K562 (cell line): Measurements from ENCODE around the gene KPNA1. TPM values are rescaled to one million over a fixed set of nuclear protein-coding genes. Genes with fewer than 3 reads are reported as not detected.

Experiments used
- ATAC-seq: fragments of 200-7000 bp; cut with Tn5 transposase; 3 replicates; pipeline ENCODE4 v1.9.1; 2020; ENCODE audit warnings: moderate library complexity
- BruUV-seq: library from RNA; stranded (reverse); fragments of 400-500 nt; replicated peaks from 2 replicates; lab custom pipeline; 2021; lab: Mats Ljungman, UMichigan
- CTCF ChIA-PET: fragments of 300-600 bp; formaldehyde crosslinking; extraction: SDS; loops from one replicate; lab custom pipeline; 2021; ENCODE audit warnings: low intra/inter-chr PET ratio; lab: Yijun Ruan, JAX
- POLR2A ChIA-PET: fragments of 300-600, 350-650 bp; sonication (Branson Sonifier 250); formaldehyde crosslinking; extraction: SDS; loops from one replicate; lab custom pipeline; 2021; ENCODE audit warnings: antibody characterized with exemption, inconsistent platforms; lab: Yijun Ruan, JAX
- DNase-seq, 4 experiments: peaks; one replicate each; pipeline versions ENCODE4 v3.0.0 to v3.0.0-alpha.2; 2011 to 2018; ENCODE audit warnings: low spot score in 3 of 4, mixed read lengths in 3 of 4; ENCODE audit errors: extremely low read depth in 1 of 4
- FAIRE-seq: peaks from 2 replicates; lab custom pipeline; 2011; peaks lifted over from hg19 to GRCh38; lab: Jason Lieb, UNC
- H2AFZ ChIP-seq: 2 replicates; pipeline ENCODE4 v1.6.0; 2011; ENCODE audit warnings: low read depth, low read length, control low read depth, inconsistent platforms
- H3K27ac ChIP-seq: fragments of 200-600 bp; 3 replicates; pipeline ENCODE4 v1.8.0; 2011; ENCODE audit warnings: low read depth, mild to moderate bottlenecking, control low read depth, inconsistent platforms, low read length, moderate library complexity, mixed read lengths; ENCODE audit errors: extremely low read depth
- H3K27me3 ChIP-seq, 2 experiments: fragments of 300-600 bp in 1 of 2; 2 replicates in 1 of 2; 3 replicates in 1 of 2; pipeline versions ENCODE4 v1.6.0 to v1.8.0; 2011; ENCODE audit warnings: inconsistent platforms in 2 of 2, low read length in 2 of 2, mild to moderate bottlenecking in 1 of 2, mixed read lengths in 1 of 2, moderate library complexity in 1 of 2; ENCODE audit not compliant: control insufficient read depth in 2 of 2, insufficient read depth in 2 of 2
- H3K36me3 ChIP-seq: fragments of 300-600 bp; 3 replicates; pipeline ENCODE4 v1.8.0; 2011; ENCODE audit warnings: mild to moderate bottlenecking, low read length, inconsistent platforms; ENCODE audit not compliant: control insufficient read depth, insufficient read depth
- H3K4me1 ChIP-seq, 2 experiments: fragments of 200-600 bp in 1 of 2; replicated peaks in 1 of 2; 2 replicates in 1 of 2; 3 replicates in 1 of 2; pipeline versions ENCODE4 v1.5.1 to v1.8.0; 2011; ENCODE audit warnings: inconsistent platforms in 2 of 2, low read length in 2 of 2, mild to moderate bottlenecking in 1 of 2, mixed read lengths in 1 of 2, moderate library complexity in 1 of 2; ENCODE audit not compliant: control insufficient read depth in 2 of 2, insufficient read depth in 2 of 2
- H3K4me2 ChIP-seq: 2 replicates; pipeline ENCODE4 v1.6.1; 2011; ENCODE audit warnings: low read length, control low read depth, inconsistent platforms, mixed read lengths; ENCODE audit not compliant: insufficient read depth
- H3K4me3 ChIP-seq: fragments of 200-600 bp; sonication (generic), shearing (Covaris generic); 2 replicates; pipeline ENCODE4 v1.5.1; 2016; ENCODE audit warnings: control low read depth, inconsistent platforms
- H3K79me2 ChIP-seq: fragments of 200-600 bp; 3 replicates; pipeline ENCODE4 v1.8.0; 2011; ENCODE audit warnings: low read length, inconsistent platforms; ENCODE audit not compliant: control insufficient read depth, insufficient read depth
- H3K9ac ChIP-seq, 2 experiments: 2 replicates each; pipeline versions ENCODE4 v1.6.0 to v1.6.1; 2011; ENCODE audit warnings: low read depth in 2 of 2, low read length in 2 of 2, control low read depth in 1 of 2, inconsistent platforms in 1 of 2, mild to moderate bottlenecking in 1 of 2, mixed read lengths in 1 of 2; ENCODE audit not compliant: insufficient read depth in 1 of 2
- H3K9me1 ChIP-seq: one replicate; pipeline ENCODE4 v1.6.0; 2011; ENCODE audit warnings: inconsistent platforms, mild to moderate bottlenecking, low read length, moderate library complexity; ENCODE audit not compliant: control insufficient read depth, insufficient read depth
- H3K9me3 ChIP-seq: replicated peaks from 2 replicates; pipeline ENCODE4 v1.5.1; 2011; ENCODE audit warnings: low read depth, low read length, inconsistent platforms; ENCODE audit not compliant: control insufficient read depth, insufficient read depth
- H4K20me1 ChIP-seq: replicated peaks from 2 replicates; pipeline ENCODE4 v1.6.1; 2011; ENCODE audit warnings: low read length, inconsistent platforms, mixed read lengths; ENCODE audit not compliant: control insufficient read depth, insufficient read depth
- HNRNPUL1 ChIP-seq: fragments of 200-400 bp; formaldehyde crosslinking; IDR thresholded peaks from 2 replicates; pipeline ENCODE4 v1.6.1; 2017; ENCODE audit warnings: low read length
- MCM7 ChIP-seq, 2 experiments: fragments of 450-650 bp; IDR thresholded peaks; 2 replicates each; pipeline ENCODE4 v1.6.1; 2016 to 2018
- ZBTB33 ChIP-seq: sonication (generic); formaldehyde crosslinking; IDR thresholded peaks from 2 replicates; pipeline ENCODE4 v1.8.1; 2023; ENCODE audit warnings: mild to moderate bottlenecking, missing genetic modification reagents
- ZNF445 ChIP-seq: fragments of 250-450 bp; sonication (Bioruptor Pico); IDR thresholded peaks from 2 replicates; pipeline ENCODE4 v1.4.0; 2020; ENCODE audit warnings: low read depth, mild to moderate bottlenecking, moderate library complexity
- WGBS: fragments of 100-300 bp; shearing (Covaris generic); methylation state at CpG from one replicate; pipeline ENCODE4 v1.1.6; 2016; ENCODE audit warnings: low coverage, mixed read lengths; ENCODE audit not compliant: insufficient coverage; ENCODE audit errors: missing lambda C conversion rate; 5-methylcytosine and 5-hydroxymethylcytosine counted together
- in situ Hi-C: fragments of 300-500 bp; cut with MboI; formaldehyde crosslinking; loops from 4 replicates; pipeline ENCODE4 v1.15.0; 2018; ENCODE audit warnings: inconsistent platforms, mixed read lengths
- intact Hi-C: fragments of 100-400 bp; cut with micrococcal nuclease; formaldehyde crosslinking; loops from 2 replicates; pipeline ENCODE4 v1.14.2; 2022
- polyA plus RNA-seq, 8 experiments: library from polyadenylated mRNA; depleted of rRNA in 4 of 8; stranded (reverse) in 5 of 8; unstranded in 3 of 8; fragments of >200 nt; fragmentation: Nextera tagmentation in 2 of 8; fragmentation: Illumina TruSeq in 1 of 8; extraction: Ambion mirVana in 2 of 8; extraction: Trizol in 1 of 8; gene quantifications; 2 replicates each; pipeline versions ENCODE4 v1.2.1 to v1.2.3, GENCODE V29; 2011 to 2014; ENCODE audit warnings: inconsistent platforms in 1 of 8, missing spikeins in 1 of 8
- total RNA-seq, 7 experiments: library from RNA; depleted of rRNA in 6 of 7; stranded (reverse); fragments of >200 nt in 6 of 7; fragmentation: Illumina TruSeq in 2 of 7; extraction: Trizol in 2 of 7; gene quantifications; 2 replicates each; pipeline versions ENCODE4 v1.2.1 to v1.2.3, GENCODE V29; 2011 to 2021; ENCODE audit warnings: low replicate concordance in 1 of 7

Gene KPNA1
- total and polyA plus RNA-seq, 9 of the 15 experiments (the other 6 are each of a cell fraction or from before 2014, with no cell fraction given), result 9.3 to 53.8 (median 33.5) TPM

GRCh38 chr3:122387709-122388108 is 127.0 kb downstream of the KPNA1 start:
- Histone ChIP-seq H3K9me3 (no peaks in the 10 kb centered on the region), H3K36me3 (peaks cover 31% of the 10 kb centered on the region), H3K4me3 (no peak overlapping the region), H4K20me1 (0 out of 2 replicates have a peak, but pooled peaks cover 5% of the 10 kb centered on the region), H2AFZ (no peak overlapping the region), H3K9me1 (no peaks in the 10 kb centered on the region), H3K79me2 (peaks cover 85% of the 10 kb centered on the region), H3K27ac (no peak overlapping the region), H3K27me3 (no peaks in the 10 kb centered on the region), H3K4me1 (peaks cover 6% of the 10 kb centered on the region in 2 experiments; a peak in 3 of 5 replicates), H3K9ac (no peak overlapping the region), H3K4me2 (no peak overlapping the region)
- POLR2A ChIA-PET, result no interaction called here
- intact Hi-C loops (no loop called here), in situ Hi-C loops (no loop called here)
- no peak for FAIRE-seq
- CTCF ChIA-PET, result no interaction called here
- 86% methylated on average over 3 of the region's 3 CpGs for WGBS
- no TSS peak for BruUV-seq
- no peak for TF ChIP-seq ZNF445 (CRISPR knock-in tag)
- no peak for TF ChIP-seq HNRNPUL1
- TF ChIP-seq ZBTB33 (CRISPR knock-in tag), result peak; percentile 76
- TF ChIP-seq MCM7 (IDR thresholded peaks at IDR 0.05), result no peak
- no peak for DNase-seq
- no peak for ATAC-seq
